Measurements from ENCODE around the gene NUMA1. TPM values are rescaled to one million over a fixed set of nuclear protein-coding genes. Genes with fewer than 3 reads are reported as not detected.

Gene NUMA1
- polyA plus RNA-seq, 3 donors: 4.1 to 91.2 (median 12.4) TPM

DNA sequence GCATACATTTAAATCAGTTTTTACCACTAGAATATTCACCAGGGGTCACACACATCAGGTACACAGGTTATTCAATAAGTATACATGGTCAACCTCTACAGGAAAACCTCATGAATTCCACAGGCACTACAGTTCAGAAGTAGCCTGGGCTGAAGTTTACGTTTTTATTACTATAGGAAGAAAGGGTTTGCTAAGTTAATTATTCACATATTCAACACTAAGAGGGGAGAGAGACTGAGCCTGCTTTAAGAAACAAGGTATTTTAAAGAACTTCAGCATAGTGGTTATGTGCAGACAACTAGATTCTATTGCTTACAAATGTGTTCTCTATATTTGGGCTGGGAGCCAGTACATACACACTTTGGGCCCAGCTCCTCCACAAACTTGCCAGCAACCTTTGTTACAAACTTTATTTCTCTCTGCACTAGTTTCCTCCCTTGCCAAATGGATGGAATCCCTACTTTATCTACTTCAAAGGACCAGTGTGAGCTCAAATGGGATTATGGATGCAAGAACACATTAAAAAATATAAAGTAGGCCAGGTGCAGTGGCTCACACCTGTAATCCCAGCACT, 49.8 kb downstream of the NUMA1 start:
- Histone ChIP-seq H3K9ac (ENCODE audit: insufficient read depth, low read length, poor library complexity, severe bottlenecking) (no peak overlapping the region), H3K4me1 (ENCODE audit: control insufficient read depth in 1 of 2, insufficient read depth in 2 of 2, low read length in 2 of 2) (peaks cover 3 to 6% of the 10 kb centered on the region in 2 donors), H3K27ac (ENCODE audit: low read depth in 1 of 2, low read length in 2 of 2) (no peak overlapping the region), H3K4me3 (replicated peaks in 1 of 3; ENCODE audit: low read depth in 2 of 3, low read length in 3 of 3) (no peak overlapping the region), H2AFZ (ENCODE audit: insufficient read depth, low read depth, low read length, poor library complexity, severe bottlenecking) (no peak overlapping the region), H3K4me2 (replicated peaks; ENCODE audit: extremely low read depth, low read length, poor library complexity, severe bottlenecking) (no peak overlapping the region), H3K36me3 (replicated peaks in 1 of 2; ENCODE audit: control insufficient read depth in 1 of 2, insufficient read depth in 2 of 2, low read length in 2 of 2) (peaks cover 61 to 79% of the 10 kb centered on the region in 2 donors), H4K20me1 (ENCODE audit: insufficient read depth, low read length) (peaks cover 51% of the 10 kb centered on the region), H3K9me3 (replicated peaks in 1 of 2; ENCODE audit: control insufficient read depth in 1 of 2, insufficient read depth in 1 of 2, low read length in 2 of 2) (no peaks in the 10 kb centered on the region), H3K27me3 (ENCODE audit: control insufficient read depth in 2 of 2, insufficient read depth in 2 of 2, low read length in 2 of 2) (no peaks in the 10 kb centered on the region), H3K79me2 (ENCODE audit: insufficient read depth, low read length) (peaks cover 81% of the 10 kb centered on the region)
- no peak for DNase-seq
- no peak overlapping the region for H3K4me3 Mint-ChIP-seq
- H3K4me1 Mint-ChIP-seq: peaks cover 11% of the 10 kb centered on the region
- H3K9me3 Mint-ChIP-seq: no peaks in the 10 kb centered on the region
- intact Hi-C loops (cut with micrococcal nuclease): loop anchor here in 1 of 2 donors (5.0 kb wide), 1 partner anchor 37 kb away; no protein-coding TSS in a partner anchor
- no CpG with 5 or more reads among the region's 1 CpG for WGBS (ENCODE audit: insufficient coverage)
- TF ChIP-seq, protein P1, sequence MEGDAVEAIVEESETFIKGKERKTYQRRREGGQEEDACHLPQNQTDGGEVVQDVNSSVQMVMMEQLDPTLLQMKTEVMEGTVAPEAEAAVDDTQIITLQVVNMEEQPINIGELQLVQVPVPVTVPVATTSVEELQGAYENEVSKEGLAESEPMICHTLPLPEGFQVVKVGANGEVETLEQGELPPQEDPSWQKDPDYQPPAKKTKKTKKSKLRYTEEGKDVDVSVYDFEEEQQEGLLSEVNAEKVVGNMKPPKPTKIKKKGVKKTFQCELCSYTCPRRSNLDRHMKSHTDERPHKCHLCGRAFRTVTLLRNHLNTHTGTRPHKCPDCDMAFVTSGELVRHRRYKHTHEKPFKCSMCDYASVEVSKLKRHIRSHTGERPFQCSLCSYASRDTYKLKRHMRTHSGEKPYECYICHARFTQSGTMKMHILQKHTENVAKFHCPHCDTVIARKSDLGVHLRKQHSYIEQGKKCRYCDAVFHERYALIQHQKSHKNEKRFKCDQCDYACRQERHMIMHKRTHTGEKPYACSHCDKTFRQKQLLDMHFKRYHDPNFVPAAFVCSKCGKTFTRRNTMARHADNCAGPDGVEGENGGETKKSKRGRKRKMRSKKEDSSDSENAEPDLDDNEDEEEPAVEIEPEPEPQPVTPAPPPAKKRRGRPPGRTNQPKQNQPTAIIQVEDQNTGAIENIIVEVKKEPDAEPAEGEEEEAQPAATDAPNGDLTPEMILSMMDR (IDR thresholded peaks at IDR 0.05): no peak
- peak overlapping the region in 1 of 7 donors; percentile 10 for H3K27ac Mint-ChIP-seq
- H3K36me3 Mint-ChIP-seq: peaks cover 56 to 78% of the 10 kb centered on the region in 2 donors
- H3K27me3 Mint-ChIP-seq (ENCODE audit: low read depth in 3 of 3): no peaks in the 10 kb centered on the region

DNA sequence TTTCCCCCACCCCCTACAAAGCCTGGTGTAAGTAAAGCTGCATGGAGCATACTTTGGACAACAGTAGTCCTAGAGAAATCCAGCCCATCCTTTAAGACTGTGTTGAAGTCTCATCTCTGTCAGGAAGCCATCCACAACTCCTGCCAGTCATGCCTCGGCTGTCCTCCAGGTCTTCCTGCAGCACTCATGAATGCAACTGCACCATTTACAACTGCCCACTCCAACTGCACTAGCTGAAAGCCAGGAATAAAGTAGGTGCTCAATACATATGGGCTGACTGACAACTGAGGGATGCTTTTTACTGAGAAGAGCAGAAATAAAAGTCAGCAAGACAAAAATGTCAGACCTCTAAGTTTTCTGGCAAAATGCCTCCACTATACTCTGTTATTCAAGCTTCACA, 54.3 kb downstream of the NUMA1 start:
- peaks cover 79 to 82% of the 10 kb centered on the region in 2 donors for H3K36me3 Mint-ChIP-seq
- no peak overlapping the region for H3K4me2 ChIP-seq (replicated peaks; ENCODE audit: extremely low read depth, low read length, poor library complexity, severe bottlenecking)
- H3K9me3 ChIP-seq (replicated peaks in 1 of 2; ENCODE audit: control insufficient read depth in 1 of 2, insufficient read depth in 1 of 2, low read length in 2 of 2): no peaks in the 10 kb centered on the region
- no peak overlapping the region for H3K4me3 Mint-ChIP-seq
- H3K79me2 ChIP-seq (ENCODE audit: insufficient read depth, low read length): peaks cover 61% of the 10 kb centered on the region
- peak overlapping the region in 1 of 2 donors; percentile 6 for H3K27ac ChIP-seq (ENCODE audit: low read depth in 1 of 2, low read length in 2 of 2)
- H3K36me3 ChIP-seq (replicated peaks in 1 of 2; ENCODE audit: control insufficient read depth in 1 of 2, insufficient read depth in 2 of 2, low read length in 2 of 2): peaks cover 79 to 95% of the 10 kb centered on the region in 2 donors
- TF ChIP-seq, protein P1 (IDR thresholded peaks at IDR 0.05): no peak
- H3K9me3 Mint-ChIP-seq: no peaks in the 10 kb centered on the region
- H3K27me3 Mint-ChIP-seq (ENCODE audit: low read depth in 3 of 3): no peaks in the 10 kb centered on the region
- no peak overlapping the region for H2AFZ ChIP-seq (ENCODE audit: insufficient read depth, low read depth, low read length, poor library complexity, severe bottlenecking)
- peaks cover 9% of the 10 kb centered on the region for H3K4me1 Mint-ChIP-seq
- no CpG with 5 or more reads among the region's 1 CpG for WGBS (ENCODE audit: insufficient coverage)
- H3K4me3 ChIP-seq (replicated peaks in 1 of 3; ENCODE audit: low read depth in 2 of 3, low read length in 3 of 3): no peak overlapping the region
- no peaks in the 10 kb centered on the region for H3K4me1 ChIP-seq (ENCODE audit: control insufficient read depth in 1 of 2, insufficient read depth in 2 of 2, low read length in 2 of 2)
- no peaks in the 10 kb centered on the region for H3K27me3 ChIP-seq (ENCODE audit: control insufficient read depth in 2 of 2, insufficient read depth in 2 of 2, low read length in 2 of 2)
- H3K27ac Mint-ChIP-seq: peak overlapping the region in 1 of 7 donors; percentile 46
- no peak overlapping the region for H3K9ac ChIP-seq (ENCODE audit: insufficient read depth, low read length, poor library complexity, severe bottlenecking)
- peaks cover 58% of the 10 kb centered on the region for H4K20me1 ChIP-seq (ENCODE audit: insufficient read depth, low read length)
- intact Hi-C loops (cut with micrococcal nuclease): loop anchor here in 1 of 2 donors (5.0 kb wide), 2 partner anchors 61 to 406 kb away; partner anchors contain the start of gene CLPB
- no peak for DNase-seq
